Mononuclear cell (primary cell): ENCODE measurements around the gene CDRT15L2. TPM values are rescaled to one million over a fixed set of nuclear protein-coding genes. Genes with fewer than 3 reads are reported as not detected.
"Not testable (repeated sequence)": the region's sequence is repeated elsewhere in the genome, so short reads cannot be mapped to it uniquely, and the experiment has no call there.

Experiments
- H3K27me3 ChIP-seq: 2 replicates; pipeline ENCODE4 v1.6.0; 2011; ENCODE audit warnings: low read length, control low read depth; ENCODE audit not compliant: insufficient read depth
- H3K4me1 ChIP-seq: 2 replicates; pipeline ENCODE4 v1.5.1; 2011; ENCODE audit warnings: mild to moderate bottlenecking, low read length, control low read depth; ENCODE audit not compliant: insufficient read depth
- H3K4me3 ChIP-seq: 2 replicates; pipeline ENCODE4 v1.5.1; 2011; ENCODE audit warnings: mild to moderate bottlenecking, low read length, moderate library complexity
- H3K9me3 ChIP-seq: 2 replicates; pipeline ENCODE4 v1.5.1; 2011; ENCODE audit warnings: low read depth, mild to moderate bottlenecking, control low read depth, low read length
- total RNA-seq: library from RNA; depleted of rRNA; stranded (reverse); fragments of >200 nt; gene quantifications from one replicate; pipeline ENCODE4 v1.2.3, GENCODE V29; 2012

CDRT15L2 gene
- total RNA-seq, 1 donor = not detected

- H3K27me3 ChIP-seq, H3K9me3 ChIP-seq, H3K4me3 ChIP-seq, H3K4me1 ChIP-seq: not testable (repeated sequence)
These were observed 14.3 kb upstream of the CDRT15L2 start for GRCh38 chr17:20565245-20565644.

- H3K27me3 ChIP-seq = no peaks in the 10 kb centered on the region
- no peaks in the 10 kb centered on the region for H3K4me1 ChIP-seq
- H3K4me3 ChIP-seq = no peak overlapping the region
- H3K9me3 ChIP-seq = no peaks in the 10 kb centered on the region
These were observed 13.8 kb upstream of the CDRT15L2 start for GRCh38 chr17:20565711-20566110.

GRCh38 chr17:20566736-20567135 lies 12.8 kb upstream of the CDRT15L2 start:
- not testable (repeated sequence) for H3K27me3 ChIP-seq, H3K4me1 ChIP-seq, H3K4me3 ChIP-seq, H3K9me3 ChIP-seq

GRCh38 chr17:20567421-20567820 lies 12.1 kb upstream of the CDRT15L2 start:
- H3K9me3 ChIP-seq, H3K27me3 ChIP-seq, H3K4me1 ChIP-seq, H3K4me3 ChIP-seq: not testable (repeated sequence)

GRCh38 chr17:20568604-20569003 lies 10.9 kb upstream of the CDRT15L2 start:
- not testable (repeated sequence) for H3K4me3 ChIP-seq, H3K27me3 ChIP-seq, H3K4me1 ChIP-seq, H3K9me3 ChIP-seq

GRCh38 chr17:20571653-20572052 lies 7.9 kb upstream of the CDRT15L2 start:
- not testable (repeated sequence) for H3K9me3 ChIP-seq, H3K27me3 ChIP-seq, H3K4me1 ChIP-seq, H3K4me3 ChIP-seq

- H3K4me3 ChIP-seq, H3K4me1 ChIP-seq, H3K27me3 ChIP-seq, H3K9me3 ChIP-seq: not testable (repeated sequence)
These were observed 6.3 kb upstream of the CDRT15L2 start for GRCh38 chr17:20573216-20573615.

- not testable (repeated sequence) for H3K27me3 ChIP-seq, H3K4me3 ChIP-seq, H3K4me1 ChIP-seq, H3K9me3 ChIP-seq
These were observed 4.5 kb upstream of the CDRT15L2 start for GRCh38 chr17:20575071-20575470.

- H3K27me3 ChIP-seq, H3K4me1 ChIP-seq, H3K4me3 ChIP-seq, H3K9me3 ChIP-seq: not testable (repeated sequence)
These were observed 4.5 kb downstream of the CDRT15L2 start for GRCh38 chr17:20583891-20584577.

GRCh38 chr17:20588744-20589453 lies 9.4 kb downstream of the CDRT15L2 start:
- H3K9me3 ChIP-seq, H3K27me3 ChIP-seq, H3K4me3 ChIP-seq, H3K4me1 ChIP-seq: not testable (repeated sequence)

- H3K4me1 ChIP-seq, H3K9me3 ChIP-seq, H3K4me3 ChIP-seq, H3K27me3 ChIP-seq: not testable (repeated sequence)
These were observed 9.9 kb downstream of the CDRT15L2 start for GRCh38 chr17:20589454-20589810.

- not testable (repeated sequence) for H3K27me3 ChIP-seq, H3K4me1 ChIP-seq, H3K9me3 ChIP-seq, H3K4me3 ChIP-seq
These were observed 11.5 kb downstream of the CDRT15L2 start for GRCh38 chr17:20591040-20591439.

GRCh38 chr17:20605568-20605967 lies 26.0 kb downstream of the CDRT15L2 start:
- H3K9me3 ChIP-seq, H3K27me3 ChIP-seq, H3K4me1 ChIP-seq, H3K4me3 ChIP-seq: not testable (repeated sequence)

- H3K4me3 ChIP-seq, H3K27me3 ChIP-seq, H3K9me3 ChIP-seq, H3K4me1 ChIP-seq: not testable (repeated sequence)
These were observed 30.0 kb downstream of the CDRT15L2 start for GRCh38 chr17:20609490-20609889.

GRCh38 chr17:20611309-20611708 lies 31.8 kb downstream of the CDRT15L2 start:
- no peaks in the 10 kb centered on the region for H3K4me1 ChIP-seq
- H3K4me3 ChIP-seq = no peak overlapping the region
- no peaks in the 10 kb centered on the region for H3K27me3 ChIP-seq
- no peaks in the 10 kb centered on the region for H3K9me3 ChIP-seq

- Histone ChIP-seq H3K27me3 (no peaks in the 10 kb centered on the region), H3K4me3 (no peak overlapping the region), H3K9me3 (no peaks in the 10 kb centered on the region), H3K4me1 (no peaks in the 10 kb centered on the region)
These were observed 33.1 kb downstream of the CDRT15L2 start for GRCh38 chr17:20612635-20613034.
